ENCODE measurements around the gene ANAPC4.

ANAPC4 gene

GRCh38 chr4:25433966-25434827 is 57.1 kb downstream of the ANAPC4 start:
- DNase-seq: no peak

DNA sequence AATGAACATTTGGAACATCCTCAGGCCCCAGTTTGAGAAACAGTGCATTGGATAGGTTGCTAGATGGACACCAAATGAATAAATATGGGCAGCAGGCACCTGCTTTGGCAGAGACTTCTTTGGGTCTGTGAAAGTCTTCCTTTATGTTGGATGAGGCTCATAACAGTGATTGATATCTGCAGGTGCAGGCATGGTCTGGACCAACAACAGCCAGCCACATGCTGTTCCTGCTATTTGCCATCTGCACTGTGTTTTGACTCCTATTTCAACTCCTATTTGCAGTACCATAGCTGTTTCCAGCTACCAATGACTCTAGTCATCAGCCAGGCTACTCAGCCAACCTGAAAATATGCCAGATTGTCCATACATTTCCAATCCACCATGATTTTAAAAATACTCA is 60.9 kb downstream of the ANAPC4 start:
- DNase-seq: no peak

DNA sequence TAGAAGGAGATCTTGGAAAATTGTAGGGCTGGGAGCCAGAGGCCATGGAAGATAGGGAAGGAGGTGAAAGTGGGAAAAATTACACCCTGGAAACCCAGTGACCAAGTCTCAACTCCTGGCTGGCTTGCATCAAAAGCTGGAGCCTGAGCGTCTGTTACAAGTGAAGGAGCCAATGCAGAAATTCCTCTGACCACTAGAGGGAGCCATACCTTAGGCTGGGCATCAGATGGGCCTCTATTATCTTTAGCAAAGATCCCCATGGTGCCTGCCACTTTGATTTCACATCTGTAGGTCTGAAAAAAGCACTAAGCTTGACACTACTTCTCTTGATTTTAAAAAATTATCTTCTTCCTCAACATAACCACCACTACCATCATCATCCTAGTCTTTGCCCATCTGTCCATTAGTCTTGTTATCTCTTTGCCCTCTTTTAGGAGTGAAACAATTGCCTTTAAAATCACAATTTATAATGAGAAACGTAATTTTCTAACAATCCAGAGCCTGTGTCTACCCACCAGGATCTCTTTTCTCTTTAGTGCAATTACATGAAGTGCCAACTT is 62.9 kb downstream of the ANAPC4 start:
- DNase-seq: peak; percentile 27

- no peak for DNase-seq
Observed at GRCh38 chr4:25440478-25441030, 63.5 kb downstream of the ANAPC4 start.

DNA sequence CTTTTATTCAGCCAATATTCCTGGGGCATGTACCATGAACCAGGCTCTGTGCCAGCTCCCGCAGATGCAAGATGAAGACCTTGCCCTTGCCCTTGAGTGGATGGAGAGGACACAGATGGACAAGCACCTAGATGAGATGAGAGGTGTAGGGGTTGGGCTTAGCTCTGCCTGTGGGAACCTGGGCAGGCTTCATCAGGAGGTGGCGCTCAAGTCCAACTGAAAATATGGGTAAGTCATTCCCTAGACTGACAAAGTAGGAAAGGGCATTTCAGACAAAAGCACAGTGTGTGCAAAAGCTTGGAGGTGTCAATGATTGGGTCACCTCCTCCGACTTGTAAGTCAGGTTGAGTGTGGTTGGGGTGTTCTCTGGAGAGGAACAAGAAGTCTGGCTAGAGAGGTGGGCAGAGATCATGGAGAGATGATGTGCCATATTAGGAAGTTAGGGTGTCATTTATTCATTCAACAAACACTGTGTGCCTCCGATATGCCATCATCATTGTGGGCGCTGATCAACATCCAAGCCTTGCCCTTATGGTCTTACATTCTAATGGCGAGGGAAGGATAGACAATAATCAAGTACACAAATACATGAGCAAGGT is 64.6 kb downstream of the ANAPC4 start:
- no peak for DNase-seq

DNA sequence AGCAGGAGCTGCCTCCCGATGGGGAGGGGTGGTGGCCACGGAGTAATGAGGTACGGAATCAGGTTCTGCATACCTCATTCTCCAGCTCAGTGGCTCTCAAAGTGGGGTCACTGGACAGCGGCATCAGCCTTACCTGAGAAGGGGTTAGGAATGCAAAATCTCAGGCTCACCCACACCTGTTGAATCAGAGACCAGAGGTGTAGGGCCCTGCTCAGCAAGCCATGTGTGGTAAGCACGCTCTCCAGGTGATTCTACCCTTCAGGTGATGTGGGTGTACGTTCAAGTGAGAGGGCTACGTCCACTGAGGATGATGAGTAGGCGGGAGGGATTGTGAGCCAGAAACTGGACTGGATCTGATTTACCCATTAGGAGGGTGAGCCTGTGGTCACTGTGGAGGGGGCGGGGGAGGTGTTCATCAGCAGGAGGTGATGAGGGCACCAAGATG is 65.8 kb downstream of the ANAPC4 start:
- no peak for DNase-seq

- no peak for DNase-seq
Observed at GRCh38 chr4:25443851-25444250, 66.8 kb downstream of the ANAPC4 start.

DNA sequence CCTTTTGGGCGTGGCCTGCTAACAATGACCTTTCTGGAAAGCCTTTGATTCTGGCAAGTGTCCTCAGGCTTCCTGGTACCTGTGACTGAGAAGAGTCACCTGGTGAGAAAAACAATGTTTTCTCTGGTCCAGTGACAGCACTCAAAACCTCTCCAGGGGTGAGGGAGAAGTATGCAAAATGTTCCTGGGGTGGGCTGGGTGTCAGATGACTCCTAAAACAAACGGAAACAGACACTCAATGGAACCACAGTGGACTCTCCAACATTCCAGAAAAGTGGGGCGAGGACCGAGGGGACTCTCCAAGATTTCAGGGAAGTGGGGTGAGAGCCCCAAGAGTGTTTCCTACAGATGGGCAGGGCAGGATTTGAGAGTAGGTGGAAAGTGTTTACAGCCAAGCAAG is 69.5 kb downstream of the ANAPC4 start:
- DNase-seq: no peak

- no peak for DNase-seq
Observed at GRCh38 chr4:25448379-25449109, 71.5 kb downstream of the ANAPC4 start.

DNA sequence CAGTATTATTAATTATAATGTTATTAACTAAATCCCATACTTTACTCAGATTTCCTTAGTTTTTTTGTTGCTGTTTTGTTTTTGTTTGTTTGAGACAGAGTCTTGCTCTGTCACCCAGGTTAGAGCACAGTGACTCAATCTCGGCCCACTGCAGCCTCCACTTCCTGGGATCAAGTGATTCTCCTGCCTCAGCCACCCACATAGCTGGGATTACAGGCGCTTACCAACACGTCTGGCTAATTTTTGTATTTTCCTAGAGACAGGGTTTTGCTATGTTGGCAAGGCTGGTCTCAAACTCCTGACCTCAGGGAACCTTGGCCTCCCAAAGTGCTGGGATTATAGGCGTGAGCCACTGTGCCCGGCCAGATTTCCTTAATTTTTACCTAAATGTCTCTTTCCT is 72.2 kb downstream of the ANAPC4 start:
- no peak for DNase-seq

DNA sequence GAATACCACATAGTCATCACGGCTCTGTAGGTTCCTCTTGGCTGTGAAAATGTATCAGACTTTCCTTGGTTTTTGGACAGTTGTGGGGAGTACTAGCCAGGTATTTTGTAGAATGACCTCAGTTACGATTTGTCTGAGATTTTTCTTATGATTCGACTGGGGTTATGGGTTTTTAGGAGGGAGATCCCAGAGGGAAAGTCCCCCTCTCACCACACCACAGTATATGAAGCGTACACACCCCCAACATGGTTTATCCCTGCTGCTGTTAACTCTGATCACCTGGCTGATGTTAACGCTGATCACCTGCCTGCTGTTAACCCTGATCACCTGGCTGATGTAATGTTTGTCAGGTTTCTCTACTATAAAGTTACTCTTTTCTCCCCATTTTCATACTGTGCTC is 72.6 kb downstream of the ANAPC4 start:
- DNase-seq: no peak

DNA sequence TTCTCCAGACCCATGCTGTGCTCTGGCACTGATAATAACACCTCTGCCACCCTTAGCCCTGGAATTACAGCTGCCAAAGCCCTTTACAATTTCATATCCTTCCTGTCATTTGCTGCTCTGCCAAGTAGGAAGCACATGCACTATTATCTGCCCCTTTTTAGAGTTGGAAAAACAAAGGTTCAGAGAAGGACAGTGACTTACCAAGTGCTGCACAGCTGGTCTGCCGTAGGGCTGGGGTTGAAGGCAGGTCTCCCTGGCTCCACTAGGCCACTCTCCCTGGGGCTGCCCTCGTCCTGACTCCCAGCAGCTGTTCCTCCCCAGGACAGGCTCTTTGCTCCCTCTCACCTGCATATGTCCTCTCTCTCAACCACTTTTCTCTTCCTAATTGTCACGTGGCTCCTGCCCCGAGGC is 73.4 kb downstream of the ANAPC4 start:
- DNase-seq: no peak

GRCh38 chr4:25451676-25452075 is 74.6 kb downstream of the ANAPC4 start:
- no peak for DNase-seq

DNA sequence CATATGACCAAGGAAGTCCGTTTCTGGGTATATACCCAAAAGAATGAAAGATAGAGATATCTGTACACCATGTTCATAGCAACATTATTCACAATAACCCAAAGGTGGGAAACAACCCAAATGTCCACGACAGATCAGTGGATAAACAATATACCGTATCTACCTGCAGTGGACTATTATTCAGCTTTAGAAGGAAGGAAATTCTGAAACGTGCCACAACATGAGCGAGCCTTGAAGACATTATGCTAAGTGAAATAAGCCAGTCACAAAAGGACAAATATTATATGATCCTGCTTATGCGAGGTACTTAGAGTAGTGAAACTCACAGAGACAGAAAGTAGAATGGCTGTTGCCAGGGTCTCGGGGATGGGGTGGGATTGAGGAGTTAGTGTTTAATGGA is 75.0 kb downstream of the ANAPC4 start:
- no peak for DNase-seq

DNA sequence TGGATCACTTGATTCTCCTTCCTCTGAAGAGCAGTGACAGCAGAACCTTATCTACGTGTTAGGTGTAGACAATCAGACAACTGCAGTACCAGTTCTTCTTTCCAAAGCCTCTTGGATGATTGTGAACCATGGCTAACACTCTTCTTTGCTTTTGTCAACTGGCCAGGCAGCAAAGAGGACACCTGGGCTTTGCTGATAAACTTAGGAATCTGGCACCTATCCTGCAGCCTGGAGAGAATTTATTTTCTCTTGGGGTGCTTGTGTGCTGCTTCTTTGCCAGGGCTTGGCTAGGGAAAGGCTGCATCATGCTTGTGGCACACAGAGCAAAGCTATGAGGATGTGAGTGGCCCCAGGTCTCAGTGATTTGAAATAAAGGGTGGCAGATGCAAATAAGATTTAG is 77.4 kb downstream of the ANAPC4 start:
- DNase-seq: no peak

GRCh38 chr4:25457053-25457715 is 80.1 kb downstream of the ANAPC4 start:
- DNase-seq: no peak

- no peak for DNase-seq
Observed at GRCh38 chr4:25466966-25467697, 90.1 kb downstream of the ANAPC4 start.

DNA sequence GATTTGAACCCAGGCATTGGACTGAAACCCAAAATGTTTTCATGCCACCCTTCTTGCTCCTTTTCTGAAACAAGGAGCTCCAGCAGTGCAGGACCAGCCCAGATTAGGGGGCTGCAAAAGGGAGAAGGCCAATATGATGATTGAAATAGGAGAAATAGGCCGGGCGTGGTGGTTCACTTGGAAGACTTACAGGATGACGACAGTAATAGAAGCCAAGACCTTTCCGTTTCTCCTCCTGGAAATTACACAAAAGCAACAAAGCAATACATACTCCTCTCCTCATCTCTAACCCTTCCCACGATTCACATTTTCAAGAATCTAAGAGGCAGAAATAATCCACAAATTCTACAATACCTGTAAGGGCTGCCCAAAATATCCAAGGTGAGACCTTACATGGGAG is 90.8 kb downstream of the ANAPC4 start:
- no peak for DNase-seq
